Measurements from ENCODE around the gene ANKRD13D. TPM values are rescaled to one million over a fixed set of nuclear protein-coding genes. Genes with fewer than 3 reads are reported as not detected.
A peak's percentile ranks its signal among the peaks of the same experiment; 100 is the strongest.

The ANKRD13D gene
- total and polyA plus RNA-seq, 11 donors: 7.6 to 43.6 (median 12.8) TPM

DNA sequence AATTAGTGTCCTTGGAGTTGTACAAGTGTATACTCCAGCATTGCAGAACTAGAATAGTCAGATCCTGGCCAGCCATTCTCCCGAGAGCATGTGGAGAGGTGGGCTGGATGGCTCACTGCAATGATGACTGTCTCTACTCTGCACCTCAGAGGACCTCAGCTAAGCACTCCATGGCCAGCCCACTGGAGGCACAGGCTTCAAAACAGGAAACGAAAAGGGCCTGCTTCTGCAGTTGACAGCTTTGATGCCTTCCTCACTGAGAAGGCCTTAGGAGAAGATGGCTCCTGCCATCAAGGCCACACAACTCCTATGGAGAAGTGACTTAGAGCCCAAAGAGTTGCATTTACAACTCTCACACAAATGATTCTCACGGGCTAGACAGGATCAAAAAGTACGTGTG is 55.2 kb downstream of the ANKRD13D start:
- no peak for TF ChIP-seq POLR2A (IDR thresholded peaks at IDR 0.05)
- TF ChIP-seq CTCF (IDR thresholded peaks at IDR 0.05): no peak
- WGBS, 4 donors: 88 to 98% (median 90%) methylated on average over 4 of the region's 4 CpGs

GRCh38 chr11:67345247-67345919 is 56.3 kb downstream of the ANKRD13D start:
- DNase-seq (no peak), ATAC-seq (no peak)
- H3K27ac ChIP-seq: no peak overlapping the region
- H3K4me1 ChIP-seq: peaks cover 0 to 18% (median 6%) of the 10 kb centered on the region in 12 donors
- TF ChIP-seq CTCF (IDR thresholded peaks at IDR 0.05) (no peak), POLR2A (IDR thresholded peaks at IDR 0.05) (no peak)
- peaks cover 0 to 5% (median 0%) of the 10 kb centered on the region in 12 donors for H3K9me3 ChIP-seq
- no peaks in the 10 kb centered on the region for H3K27me3 ChIP-seq
- no peak overlapping the region for H3K4me3 ChIP-seq
- intact Hi-C loops (cut with DNase I): loop anchor here in 6 of 10 donors (5.0 kb wide), 1 partner anchor 37 kb away; no protein-coding TSS in a partner anchor
- H3K36me3 ChIP-seq: peaks cover 0 to 4% (median 0%) of the 10 kb centered on the region in 9 donors
- WGBS, 4 donors: 78 to 82% (median 80%) methylated on average over 7 to 8 of the region's 8 CpGs

More for the DNA sequence above, 55.2 kb downstream of the ANKRD13D start:
- peaks cover 0 to 10% (median under 1%) of the 10 kb centered on the region in 12 donors for H3K4me1 ChIP-seq
- intact Hi-C loops (cut with DNase I): no loop called here
- H3K27ac ChIP-seq: no peak overlapping the region
- peaks cover 0 to 5% (median 0%) of the 10 kb centered on the region in 12 donors for H3K9me3 ChIP-seq
- ATAC-seq: no peak
- no peak for DNase-seq
- H3K27me3 ChIP-seq: no peaks in the 10 kb centered on the region
- no peak overlapping the region for H3K4me3 ChIP-seq
- H3K36me3 ChIP-seq: peaks cover 0 to 4% (median 0%) of the 10 kb centered on the region in 9 donors

DNA sequence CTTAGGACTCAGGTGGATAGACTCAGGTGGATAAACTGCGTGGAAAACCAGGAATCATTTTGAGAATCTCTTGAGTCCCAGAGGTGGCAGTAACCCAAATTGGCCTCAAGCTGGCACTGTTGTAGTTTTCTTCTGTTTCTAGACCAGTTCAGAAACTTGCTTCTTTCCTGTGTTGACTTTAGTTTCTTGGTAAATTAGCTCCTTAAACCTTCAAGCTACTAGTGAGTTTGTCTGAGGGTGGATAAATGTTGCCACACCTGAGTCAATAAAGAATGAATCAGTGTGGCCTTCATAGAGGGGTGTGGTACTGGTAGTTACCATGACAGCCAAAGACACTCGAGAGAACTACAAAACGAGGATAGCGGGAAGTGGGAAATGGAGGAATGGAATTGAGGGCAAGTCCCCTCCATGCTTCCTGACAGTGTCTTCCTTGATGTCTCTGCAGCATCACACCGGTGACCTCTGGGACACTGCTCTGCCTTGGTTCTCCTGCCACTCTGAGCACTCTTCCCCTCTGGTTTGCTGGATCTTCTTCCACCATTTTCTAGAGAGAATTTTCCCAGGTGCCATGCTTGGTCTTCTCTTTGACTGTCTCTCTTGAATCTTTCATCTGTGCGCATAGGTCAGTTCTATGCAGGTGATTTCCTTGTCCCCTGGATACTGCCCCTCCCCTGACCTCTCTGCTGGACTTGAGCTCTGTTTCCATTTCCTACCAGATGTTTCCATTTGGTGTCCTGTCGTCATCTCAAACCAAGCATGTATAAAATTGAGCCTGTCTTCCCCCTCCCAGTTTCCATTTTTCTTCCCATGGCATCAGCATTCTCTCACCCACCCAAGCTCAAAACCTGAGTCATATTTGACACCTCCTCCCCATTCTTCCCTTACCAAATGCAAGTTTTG is 57.1 kb downstream of the ANKRD13D start:
- WGBS, 4 donors: 74 to 78% (median 76%) methylated on average over 7 of the region's 7 CpGs
- Histone ChIP-seq H3K27ac (no peak overlapping the region), H3K27me3 (no peaks in the 10 kb centered on the region), H3K9me3 (peaks cover 0 to 5% (median 0%) of the 10 kb centered on the region in 12 donors), H3K4me1 (peaks cover 0 to 25% (median 12%) of the 10 kb centered on the region in 12 donors), H3K4me3 (no peak overlapping the region), H3K36me3 (peaks cover 0 to 4% (median 0%) of the 10 kb centered on the region in 9 donors)
- intact Hi-C loops (cut with DNase I): loop anchor here in 6 of 10 donors (5.0 kb wide), 1 partner anchor 36 kb away; no protein-coding TSS in a partner anchor
- peak in 11 of 12 donors; percentile 3 to 57 (median 34) for TF ChIP-seq CTCF (IDR thresholded peaks at IDR 0.05)
- TF ChIP-seq POLR2A (IDR thresholded peaks at IDR 0.05): no peak
- no peak for DNase-seq
- peak in 1 of 4 donors; percentile 23 for ATAC-seq

Data from heart left ventricle (tissue), 16 donors.